DND-41 (cell line): ENCODE data around the gene XRCC3.

Source experiments
- EZH2 ChIP-seq: IDR thresholded peaks from 3 replicates; pipeline ENCODE4 v1.6.1; 2012; ENCODE audit warnings: borderline replicate concordance, low read depth, mild to moderate bottlenecking, moderate library complexity, low read length, inconsistent platforms; ENCODE audit not compliant: severe bottlenecking
- TF ChIP-seq, protein P1 (sequence below): IDR thresholded peaks from 2 replicates; pipeline ENCODE4 v1.5.1; 2012; ENCODE audit warnings: borderline replicate concordance, low read length, moderate library complexity, mild to moderate bottlenecking; ENCODE audit not compliant: poor library complexity, severe bottlenecking; ENCODE audit errors: extremely low read depth

DNA sequence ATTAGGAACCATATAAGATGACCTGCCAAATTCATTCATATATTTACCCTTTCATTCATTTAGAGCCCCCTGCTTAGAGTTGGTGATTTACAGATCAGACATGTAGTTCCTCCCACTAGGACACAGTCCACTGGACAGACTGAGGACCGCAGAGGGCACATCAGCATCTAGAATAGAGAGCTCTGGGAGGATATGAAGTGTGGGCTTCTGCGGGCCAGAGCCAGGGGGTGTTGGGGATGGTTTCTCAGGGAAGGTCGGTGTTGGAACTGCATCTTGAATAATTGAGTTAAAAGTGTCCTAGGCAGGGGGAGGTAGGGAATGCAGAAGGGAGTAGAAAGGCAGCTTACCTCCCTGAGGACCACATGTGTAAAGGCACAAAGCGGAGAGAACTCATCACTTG is 43.3 kb downstream of the XRCC3 start:
- TF ChIP-seq EZH2: no peak
- TF ChIP-seq, protein P1, sequence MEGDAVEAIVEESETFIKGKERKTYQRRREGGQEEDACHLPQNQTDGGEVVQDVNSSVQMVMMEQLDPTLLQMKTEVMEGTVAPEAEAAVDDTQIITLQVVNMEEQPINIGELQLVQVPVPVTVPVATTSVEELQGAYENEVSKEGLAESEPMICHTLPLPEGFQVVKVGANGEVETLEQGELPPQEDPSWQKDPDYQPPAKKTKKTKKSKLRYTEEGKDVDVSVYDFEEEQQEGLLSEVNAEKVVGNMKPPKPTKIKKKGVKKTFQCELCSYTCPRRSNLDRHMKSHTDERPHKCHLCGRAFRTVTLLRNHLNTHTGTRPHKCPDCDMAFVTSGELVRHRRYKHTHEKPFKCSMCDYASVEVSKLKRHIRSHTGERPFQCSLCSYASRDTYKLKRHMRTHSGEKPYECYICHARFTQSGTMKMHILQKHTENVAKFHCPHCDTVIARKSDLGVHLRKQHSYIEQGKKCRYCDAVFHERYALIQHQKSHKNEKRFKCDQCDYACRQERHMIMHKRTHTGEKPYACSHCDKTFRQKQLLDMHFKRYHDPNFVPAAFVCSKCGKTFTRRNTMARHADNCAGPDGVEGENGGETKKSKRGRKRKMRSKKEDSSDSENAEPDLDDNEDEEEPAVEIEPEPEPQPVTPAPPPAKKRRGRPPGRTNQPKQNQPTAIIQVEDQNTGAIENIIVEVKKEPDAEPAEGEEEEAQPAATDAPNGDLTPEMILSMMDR: no peak
